Measurements from ENCODE around the gene ABR.

GRCh38 chr17:1082579-1082978 is 97.2 kb downstream of the ABR start:
- TF ChIP-seq CTCF (IDR thresholded peaks at IDR 0.05; ENCODE audit: low read length) = no peak
- no peak for TF ChIP-seq EZH2 (optimal IDR thresholded peaks at IDR 0.05; ENCODE audit: low read depth, low read length)
- TF ChIP-seq EZH2phosphoT487 (IDR thresholded peaks at IDR 0.05; ENCODE audit: low read length) = no peak

All from MM.1S (cell line).